Right ventricle myocardium superior (tissue), 1 donor: Measurements from ENCODE around the gene TMEM129. TPM values are rescaled to one million over a fixed set of nuclear protein-coding genes. Genes with fewer than 3 reads are reported as not detected.
A peak's percentile ranks its signal among the peaks of the same experiment; 100 is the strongest.

Source experiments
- ATAC-seq: fragments of 200-7000 bp; cut with Tn5 transposase; one replicate; pipeline ENCODE4 v1.9.1; 2020; ENCODE audit warnings: mild to moderate bottlenecking; ENCODE audit not compliant: poor library complexity
- DNase-seq: peaks from one replicate; pipeline ENCODE4 v3.0.0-alpha.2; 2020
- intact Hi-C: fragments of 100-400 bp; cut with DNase I; formaldehyde crosslinking; loops from one replicate; pipeline ENCODE4 v1.11.2; 2022
- total RNA-seq: library from RNA; stranded (reverse); fragmentation: NEBNext Ultra II Directional; extraction: Animal tissue kit (Norgen Biotek cat#: 25700); gene quantifications from one replicate; pipeline ENCODE4 v1.2.1, GENCODE V29; 2021
- donor health status: DM: no; HTN: yes; CAD: no; lungs with severe emphysema.

The TMEM129 gene
- total RNA-seq, 1 donor from 2014 or later, result 28.6 TPM

DNA sequence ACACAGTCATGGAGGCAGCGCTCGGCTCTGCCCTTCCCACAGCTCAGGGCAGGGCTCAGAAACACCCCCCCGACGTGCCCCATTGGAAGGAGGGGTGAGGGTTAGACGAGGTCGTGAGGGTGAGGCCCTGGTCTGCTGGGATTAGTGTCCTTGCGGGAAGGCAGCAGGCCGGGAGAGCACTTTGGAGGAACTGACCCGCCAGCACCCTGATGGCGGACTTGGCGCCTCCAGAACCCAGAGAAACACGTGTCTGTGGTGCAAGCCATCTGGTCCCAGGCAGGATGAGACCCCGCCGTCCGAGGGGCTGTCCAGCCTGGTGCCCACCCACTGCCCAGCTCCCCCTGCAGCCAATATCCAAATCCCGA, 26.5 kb upstream of the TMEM129 start:
- no peak for ATAC-seq
- intact Hi-C loops, result loop anchor here (2.0 to 5.0 kb wide), 2 partner anchors 65 to 151 kb away; no protein-coding TSS in a partner anchor
- no peak for DNase-seq

DNA sequence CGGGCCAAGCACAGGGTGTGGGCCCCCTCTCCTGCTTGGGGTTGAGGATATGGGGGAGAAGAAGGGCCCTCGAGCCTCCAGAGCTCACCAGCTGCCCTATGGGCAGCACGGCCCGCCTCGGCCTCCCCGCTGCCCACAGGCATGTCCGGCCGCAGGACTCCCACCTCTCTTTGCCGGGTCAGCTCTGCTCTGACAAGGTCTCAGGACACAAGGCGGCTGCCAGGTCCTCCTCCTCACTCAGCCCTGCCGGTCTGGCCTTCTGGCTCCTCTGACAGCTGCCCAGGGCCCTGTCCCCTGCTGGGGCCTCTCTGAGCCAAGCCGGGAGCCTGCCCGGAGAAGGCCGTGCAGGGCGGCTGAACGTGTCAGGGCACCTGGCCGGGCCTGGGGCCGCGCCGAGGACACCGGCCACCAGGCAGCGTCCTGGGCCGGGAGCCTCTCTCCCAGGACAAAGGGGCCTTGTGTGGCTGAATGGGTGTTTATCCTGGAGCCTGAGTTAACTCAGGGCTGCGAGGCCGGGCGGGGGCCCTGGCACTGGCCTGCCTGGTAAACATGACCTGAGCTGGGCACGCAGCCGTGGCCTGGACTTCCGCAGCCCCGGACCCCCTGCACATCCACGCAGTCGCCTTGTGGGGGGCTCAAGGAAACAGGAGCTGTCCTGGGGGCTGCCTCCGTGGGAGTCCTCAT, 25.9 kb upstream of the TMEM129 start:
- DNase-seq (no peak), ATAC-seq (no peak)
- intact Hi-C loops, result loop anchor here (2.0 to 5.0 kb wide), 2 partner anchors 65 to 152 kb away; no protein-coding TSS in a partner anchor

- DNase-seq (peak; percentile 81), ATAC-seq (peak; percentile 83)
- intact Hi-C loops, result loop anchor here (2.0 to 5.0 kb wide), 2 partner anchors 66 to 153 kb away; no protein-coding TSS in a partner anchor
These were observed 25.2 kb upstream of the TMEM129 start for GRCh38 chr4:1746265-1746691.

DNA sequence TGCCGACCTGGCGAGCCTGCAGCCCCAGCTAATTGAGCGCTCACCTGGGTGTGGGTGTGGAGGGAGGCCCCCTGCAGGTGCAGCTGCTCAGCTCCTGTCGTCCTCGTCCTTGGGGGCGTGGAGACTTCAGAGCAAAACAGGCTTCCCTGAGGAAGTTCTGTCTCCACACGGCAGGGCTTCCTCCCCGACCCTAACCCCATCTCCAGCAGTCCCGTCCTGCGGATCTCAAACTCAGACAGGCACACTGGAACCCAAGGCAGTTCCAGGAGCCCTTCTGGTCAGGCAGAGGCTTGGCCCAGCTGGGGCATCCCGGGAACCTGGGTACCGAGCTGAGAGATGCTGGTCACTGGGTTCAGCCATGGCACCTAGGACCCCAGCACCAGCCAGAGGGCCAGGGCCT, 24.6 kb upstream of the TMEM129 start:
- ATAC-seq, result no peak
- DNase-seq, result no peak
- intact Hi-C loops, result loop anchor here (2.0 to 5.0 kb wide), 2 partner anchors 67 to 153 kb away; no protein-coding TSS in a partner anchor

- no peak for DNase-seq
- intact Hi-C loops, result loop anchor here (5.0 kb wide), 1 partner anchor 67 kb away; no protein-coding TSS in a partner anchor
- ATAC-seq, result no peak
These were observed 24.0 kb upstream of the TMEM129 start for GRCh38 chr4:1745165-1745564.

DNA sequence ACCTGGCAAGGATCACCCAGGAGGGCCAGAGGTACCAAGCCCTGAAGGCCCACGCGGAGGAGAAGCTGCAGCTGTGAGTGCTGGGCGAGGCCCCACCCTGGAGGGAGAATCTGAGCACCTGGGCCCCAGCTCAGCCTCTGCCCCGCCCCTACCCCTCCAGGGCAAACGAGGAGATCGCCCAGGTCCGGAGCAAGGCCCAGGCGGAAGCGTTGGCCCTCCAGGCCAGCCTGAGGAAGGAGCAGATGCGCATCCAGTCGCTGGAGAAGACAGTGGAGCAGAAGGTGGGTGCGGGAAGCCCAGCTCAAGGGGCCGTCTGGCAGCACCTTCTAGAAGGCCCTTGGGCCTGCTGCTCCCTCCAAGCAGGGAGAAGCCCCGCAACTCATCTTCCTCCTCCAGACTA, 23.4 kb upstream of the TMEM129 start:
- ATAC-seq, result no peak
- intact Hi-C loops, result no loop called here
- DNase-seq, result no peak

DNA sequence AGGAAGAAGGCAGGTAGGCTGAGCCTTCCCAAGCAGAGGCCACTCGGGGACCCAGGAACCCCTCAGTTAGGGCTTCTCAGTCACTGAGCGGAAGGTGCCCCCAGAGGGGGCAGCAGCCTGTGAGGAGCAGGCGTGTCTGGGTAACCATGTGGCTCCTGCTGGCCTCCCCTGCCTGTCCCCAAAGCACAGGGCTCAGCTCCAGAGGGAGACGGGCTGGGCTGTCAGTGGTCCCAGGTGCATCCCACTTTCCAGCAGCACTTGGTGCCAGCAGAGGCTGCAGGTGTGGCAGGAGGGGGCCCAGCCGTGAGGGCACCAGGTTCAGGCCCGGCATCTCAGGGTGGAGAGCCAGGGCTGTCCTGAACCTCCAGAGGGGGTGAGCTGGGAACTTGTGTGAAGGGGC, 22.9 kb upstream of the TMEM129 start:
- DNase-seq, result no peak
- intact Hi-C loops, result no loop called here
- ATAC-seq, result no peak

- intact Hi-C loops, result no loop called here
- DNase-seq, result no peak
- no peak for ATAC-seq
These were observed 22.4 kb upstream of the TMEM129 start for GRCh38 chr4:1743551-1743950.

DNA sequence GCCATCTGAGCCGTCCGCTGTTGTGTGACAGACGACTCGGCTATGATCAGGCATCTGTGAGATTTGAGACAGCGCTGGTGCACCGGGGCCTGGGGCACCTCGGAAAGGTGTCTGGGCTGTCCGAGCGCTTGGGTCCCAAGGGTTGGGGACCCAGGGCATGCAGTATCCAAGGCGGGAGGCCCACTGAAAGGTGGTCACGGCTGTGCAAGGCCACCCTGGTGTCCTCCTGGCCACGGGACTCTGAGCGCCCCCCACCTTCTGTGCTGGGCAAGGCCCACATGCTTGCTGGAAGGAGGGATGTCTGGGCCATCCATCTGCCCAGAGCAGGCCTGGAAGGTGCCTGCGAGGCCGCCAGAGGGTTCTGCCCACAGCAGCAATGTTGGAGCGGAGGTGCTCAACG, 20.1 kb upstream of the TMEM129 start:
- ATAC-seq (no peak), DNase-seq (no peak)
- intact Hi-C loops, result no loop called here

GRCh38 chr4:1740021-1740545, 19.0 kb upstream of the TMEM129 start:
- no peak for ATAC-seq
- intact Hi-C loops, result no loop called here
- DNase-seq, result no peak

DNA sequence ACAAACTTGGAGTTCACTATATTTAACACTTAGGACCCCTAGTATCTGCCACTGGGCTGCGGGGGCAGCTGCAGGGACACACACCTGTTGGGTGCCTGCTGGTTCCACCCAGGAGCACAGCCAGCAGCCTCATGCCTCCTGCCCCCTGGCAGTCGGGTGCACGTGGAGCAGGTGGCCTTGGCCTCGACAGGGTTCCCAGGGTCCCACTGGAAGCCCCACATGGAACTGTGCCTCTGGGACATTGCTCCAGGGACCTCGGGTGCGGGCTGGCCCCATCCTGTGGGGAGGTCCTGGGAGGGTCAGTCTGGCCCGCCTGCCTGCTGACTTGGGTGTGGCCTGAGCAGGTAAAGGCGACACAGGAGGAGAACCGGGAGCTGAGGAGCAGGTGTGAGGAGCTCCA, 18.2 kb upstream of the TMEM129 start:
- intact Hi-C loops, result no loop called here
- no peak for ATAC-seq
- no peak for DNase-seq

- no peak for ATAC-seq
These were observed 17.3 kb upstream of the TMEM129 start for GRCh38 chr4:1738410-1738809.

GRCh38 chr4:1737666-1738065, 16.5 kb upstream of the TMEM129 start:
- intact Hi-C loops, result no loop called here
- ATAC-seq, result no peak
- no peak for DNase-seq

More at GRCh38 chr4:1738410-1738809, 17.3 kb upstream of the TMEM129 start:
- intact Hi-C loops, result no loop called here
- DNase-seq, result no peak

- DNase-seq (no peak), ATAC-seq (no peak)
- intact Hi-C loops, result no loop called here
These were observed 15.7 kb upstream of the TMEM129 start for GRCh38 chr4:1736812-1737211.

GRCh38 chr4:1735215-1735614, 14.1 kb upstream of the TMEM129 start:
- intact Hi-C loops, result no loop called here
- ATAC-seq (no peak), DNase-seq (no peak)

DNA sequence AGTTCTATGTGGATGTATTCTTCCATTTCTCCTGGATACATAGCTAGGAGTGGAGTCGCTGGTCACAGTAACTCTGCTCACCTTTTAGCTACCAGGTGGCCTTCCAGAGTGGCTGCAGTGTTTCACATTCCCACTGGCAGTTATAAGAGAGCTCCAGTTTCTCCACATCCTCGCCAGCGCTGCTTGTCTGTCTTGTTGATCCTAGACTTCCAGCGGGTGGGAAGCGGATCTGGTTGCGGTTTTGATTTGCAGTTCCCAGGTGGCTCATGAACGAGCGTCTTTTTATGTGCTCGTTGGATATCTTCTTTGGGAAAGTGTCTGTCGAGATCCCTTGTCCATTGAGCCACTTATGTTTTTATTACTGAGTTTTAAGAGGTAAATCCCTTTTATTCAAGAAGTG, 11.8 kb upstream of the TMEM129 start:
- intact Hi-C loops, result no loop called here
- no peak for DNase-seq
- ATAC-seq, result no peak

GRCh38 chr4:1731180-1731579, 10.1 kb upstream of the TMEM129 start:
- no peak for ATAC-seq
- intact Hi-C loops, result no loop called here
- DNase-seq, result no peak

DNA sequence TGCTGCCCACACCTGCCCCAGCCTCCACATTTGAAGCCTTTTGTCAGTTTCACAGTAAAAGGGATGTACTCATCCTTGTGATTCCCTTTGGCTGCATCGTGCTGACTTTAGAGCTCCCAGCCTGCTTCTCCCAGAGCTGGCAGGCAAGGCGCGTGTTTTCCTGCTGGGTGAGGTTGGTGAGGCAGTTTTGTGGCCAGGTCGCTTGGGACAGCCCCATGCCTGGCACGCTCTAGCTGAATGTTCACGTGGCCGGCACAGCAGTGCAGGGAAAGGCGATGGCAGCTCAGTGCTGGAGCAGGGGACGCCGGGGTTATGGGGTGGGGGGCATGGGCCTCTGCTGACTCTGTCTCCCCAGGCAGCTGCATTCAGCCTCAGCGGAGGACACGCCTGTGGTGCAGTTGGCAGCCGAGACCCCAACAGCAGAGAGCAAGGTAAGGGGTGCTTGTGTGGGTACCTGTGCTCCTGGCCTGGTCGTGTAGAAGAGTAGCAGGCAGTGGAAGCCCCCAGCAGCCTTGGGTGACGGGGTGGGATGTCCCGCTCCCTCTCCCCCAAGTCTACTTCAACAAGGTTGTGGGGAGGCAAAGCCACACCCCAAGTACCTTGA, 9.5 kb upstream of the TMEM129 start:
- DNase-seq (no peak), ATAC-seq (no peak)
- intact Hi-C loops, result no loop called here

GRCh38 chr4:1728061-1728980, 7.2 kb upstream of the TMEM129 start:
- intact Hi-C loops, result no loop called here
- ATAC-seq, result no peak
- DNase-seq, result peak; percentile 38
